Kidney capillary endothelial cell (primary cell): ENCODE measurements around the gene NBEAL1.
"Not testable (repeated sequence)": the region's sequence is repeated elsewhere in the genome, so short reads cannot be mapped to it uniquely, and the experiment has no call there.

Experiments
- DNase-seq: peaks from one replicate; pipeline ENCODE4 v3.0.0-alpha.2; 2018; ENCODE audit warnings: low spot score

NBEAL1 gene

GRCh38 chr2:203112342-203112741, 97.7 kb downstream of the NBEAL1 start:
- no peak for DNase-seq

GRCh38 chr2:203115201-203115700, 100.6 kb downstream of the NBEAL1 start:
- not testable (repeated sequence) for DNase-seq

- no peak for DNase-seq
These were observed 107.8 kb downstream of the NBEAL1 start for GRCh38 chr2:203122317-203122986.

- no peak for DNase-seq
These were observed 112.3 kb downstream of the NBEAL1 start for GRCh38 chr2:203126996-203127395.

- no peak for DNase-seq
These were observed 120.4 kb downstream of the NBEAL1 start for GRCh38 chr2:203135105-203135504.

GRCh38 chr2:203143391-203143790, 128.7 kb downstream of the NBEAL1 start:
- no peak for DNase-seq

- no peak for DNase-seq
These were observed 134.5 kb downstream of the NBEAL1 start for GRCh38 chr2:203149194-203149593.

GRCh38 chr2:203155406-203155805, 140.7 kb downstream of the NBEAL1 start:
- DNase-seq, result no peak

- DNase-seq, result not testable (repeated sequence)
These were observed 148.0 kb downstream of the NBEAL1 start for GRCh38 chr2:203162722-203163121.

- DNase-seq, result no peak
These were observed 149.7 kb downstream of the NBEAL1 start for GRCh38 chr2:203164311-203164935.

- no peak for DNase-seq
These were observed 153.1 kb downstream of the NBEAL1 start for GRCh38 chr2:203167751-203168150.

- DNase-seq, result no peak
These were observed 155.8 kb downstream of the NBEAL1 start for GRCh38 chr2:203170502-203170901.

- no peak for DNase-seq
These were observed 160.7 kb downstream of the NBEAL1 start for GRCh38 chr2:203175371-203175770.

- no peak for DNase-seq
These were observed 162.7 kb downstream of the NBEAL1 start for GRCh38 chr2:203177361-203177760.

- no peak for DNase-seq
These were observed 171.2 kb downstream of the NBEAL1 start for GRCh38 chr2:203185864-203186263.

GRCh38 chr2:203190547-203190946, 175.9 kb downstream of the NBEAL1 start:
- not testable (repeated sequence) for DNase-seq

GRCh38 chr2:203191026-203191425, 176.4 kb downstream of the NBEAL1 start:
- DNase-seq, result not testable (repeated sequence)

- no peak for DNase-seq
These were observed 177.3 kb downstream of the NBEAL1 start for GRCh38 chr2:203191961-203192360.

- peak; percentile 78 for DNase-seq
These were observed 180.8 kb downstream of the NBEAL1 start for GRCh38 chr2:203195331-203196036.

- DNase-seq, result no peak
These were observed 186.2 kb downstream of the NBEAL1 start for GRCh38 chr2:203200866-203201265.

GRCh38 chr2:203201426-203201825, 186.8 kb downstream of the NBEAL1 start:
- no peak for DNase-seq

- DNase-seq, result no peak
These were observed 194.9 kb downstream of the NBEAL1 start for GRCh38 chr2:203209538-203209937.
